GM18511 (cell line): ENCODE measurements around the gene SH3GL2.
A peak's percentile ranks its signal among the peaks of the same experiment; 100 is the strongest.

Experiments used
- ATAC-seq: cut with Tn5 transposase; IDR thresholded peaks from one replicate; pipeline ENCODE4 v1.9.1; 2021; ENCODE audit warnings: mild to moderate bottlenecking, moderate library complexity; ENCODE audit not compliant: unreplicated experiment

SH3GL2 gene

DNA sequence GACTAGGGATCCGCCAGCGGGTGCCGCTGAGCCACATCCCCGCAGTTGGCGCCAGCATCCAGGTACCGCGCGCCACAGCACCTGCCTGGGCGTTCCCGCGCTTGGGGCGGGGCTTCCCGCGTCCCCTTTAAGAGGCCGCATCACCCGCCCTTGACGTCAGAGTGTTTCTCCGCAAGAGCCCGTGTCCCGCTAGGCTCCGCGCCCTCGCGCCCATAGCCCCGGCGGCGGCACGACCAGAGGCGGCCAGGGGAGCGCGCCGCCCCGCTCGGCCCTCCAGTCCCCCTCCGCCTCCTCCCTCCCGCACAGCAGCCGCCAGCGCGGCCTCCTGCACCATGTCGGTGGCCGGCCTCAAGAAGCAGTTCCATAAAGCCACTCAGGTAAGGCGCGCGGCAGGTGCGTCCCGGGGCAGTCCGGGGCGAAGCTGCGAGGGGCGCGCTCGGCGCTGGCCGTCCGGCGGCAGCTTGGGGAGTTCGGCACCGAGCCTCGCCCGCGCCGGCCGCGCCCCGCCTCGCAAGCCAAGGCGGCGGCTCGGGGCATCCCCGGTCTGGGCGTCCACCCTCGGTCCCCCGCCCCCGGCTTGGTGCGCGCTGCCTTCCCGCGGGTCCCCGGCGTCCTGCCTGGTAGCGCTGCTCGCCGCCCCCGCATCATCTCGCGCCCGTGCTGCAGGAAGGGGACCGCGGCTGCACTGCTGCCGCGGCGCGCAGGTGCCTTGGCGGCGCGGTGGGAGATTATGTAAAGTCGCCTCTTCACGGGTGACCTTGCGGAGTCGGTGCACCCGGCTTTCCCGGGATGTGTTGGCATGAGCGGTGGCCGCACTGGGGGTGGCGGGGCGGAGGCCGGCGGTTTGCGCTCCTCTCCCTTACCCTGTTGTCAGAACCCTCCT lies at the start of gene SH3GL2:
TSS of gene SH3GL2 (plus strand) at position 156 of the 883 bp plus-strand sequence.
- peak; percentile 67 for ATAC-seq

DNA sequence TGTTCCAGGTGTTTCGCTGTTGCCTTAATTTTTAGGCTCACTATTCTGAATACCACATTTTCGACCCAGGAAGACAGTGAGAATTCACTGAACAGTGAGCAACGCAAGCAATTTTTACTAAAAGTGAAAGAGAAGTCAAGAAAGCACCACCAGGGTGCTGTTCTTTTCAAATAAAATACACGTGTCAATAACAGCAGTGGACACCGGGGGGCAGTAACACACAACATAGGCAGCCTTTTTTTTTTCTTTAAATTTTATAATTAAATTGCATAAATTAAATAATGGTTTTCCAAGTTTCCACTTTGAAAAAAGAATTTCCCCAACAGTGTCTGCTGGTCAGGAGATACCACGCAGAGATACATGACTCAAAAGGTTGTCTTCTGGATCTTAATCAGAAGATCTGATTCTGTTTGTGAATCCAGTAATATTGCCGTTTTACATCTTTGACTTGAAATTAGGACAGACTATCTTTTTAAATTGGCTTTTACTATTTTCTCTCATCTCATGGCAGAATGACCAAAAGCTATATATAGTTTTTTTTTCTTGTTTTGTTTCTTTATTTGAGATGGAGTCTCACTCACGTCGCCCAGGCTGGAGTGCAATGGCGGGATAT lies 47.1 kb upstream of the SH3GL2 start:
- peak; percentile 89 for ATAC-seq

DNA sequence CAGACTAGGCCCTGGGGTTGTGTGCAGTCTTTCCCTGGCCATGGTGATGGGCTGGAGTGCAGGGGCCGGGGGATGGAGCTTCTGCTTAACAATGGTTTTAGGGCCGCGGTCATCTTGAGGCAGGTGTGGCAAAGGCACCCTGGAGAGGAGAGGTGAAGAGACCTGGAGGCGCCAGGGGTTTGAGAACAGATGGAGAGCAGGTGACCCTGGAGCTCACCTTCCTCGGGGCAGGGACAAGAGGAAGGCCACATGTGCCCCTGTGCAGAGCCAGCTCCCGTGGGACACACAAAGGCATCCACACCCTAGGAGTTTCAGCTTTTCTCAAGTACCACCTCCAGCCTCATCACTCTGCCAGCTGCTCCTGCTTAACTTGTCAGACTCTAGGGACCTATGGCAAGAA lies 46.4 kb upstream of the SH3GL2 start:
- ATAC-seq, result no peak

DNA sequence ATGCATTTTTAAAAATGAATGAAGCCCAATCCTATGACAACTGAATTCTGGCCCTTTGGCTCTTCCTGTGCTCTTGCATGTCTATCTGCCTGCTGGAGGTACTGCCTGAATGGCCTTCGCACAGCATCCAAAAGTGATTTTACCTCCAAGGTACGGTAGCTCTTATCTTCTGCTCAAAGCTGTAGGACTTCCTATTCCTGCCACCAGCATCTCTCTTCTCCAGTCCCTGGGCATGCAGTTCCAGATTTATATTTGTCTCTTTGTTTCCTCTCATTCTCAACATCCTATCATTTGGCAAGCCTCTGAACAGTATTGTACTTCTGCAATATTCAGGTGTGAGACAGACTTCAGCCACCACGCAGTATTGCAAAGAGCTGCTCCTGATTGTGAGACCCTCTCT lies 43.7 kb upstream of the SH3GL2 start:
- no peak for ATAC-seq

DNA sequence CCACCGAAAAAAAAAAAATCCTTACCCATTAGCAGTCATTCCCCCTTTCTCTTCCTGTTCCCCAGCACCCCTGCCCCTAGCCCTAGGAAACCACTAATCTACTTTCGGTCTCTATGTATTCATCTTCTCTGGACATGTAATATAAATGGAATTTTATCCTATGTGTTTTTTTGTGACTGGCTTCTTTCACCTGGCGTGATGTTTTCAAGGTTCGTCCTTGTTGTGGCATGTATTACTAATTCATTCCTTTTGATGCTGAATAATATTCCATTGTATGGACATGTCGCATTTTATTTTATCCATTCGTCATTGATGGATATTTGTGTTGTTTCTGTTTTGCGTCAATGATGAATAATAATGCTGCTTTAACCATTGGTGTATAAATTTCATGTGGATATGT lies 42.8 kb upstream of the SH3GL2 start:
- ATAC-seq, result no peak

DNA sequence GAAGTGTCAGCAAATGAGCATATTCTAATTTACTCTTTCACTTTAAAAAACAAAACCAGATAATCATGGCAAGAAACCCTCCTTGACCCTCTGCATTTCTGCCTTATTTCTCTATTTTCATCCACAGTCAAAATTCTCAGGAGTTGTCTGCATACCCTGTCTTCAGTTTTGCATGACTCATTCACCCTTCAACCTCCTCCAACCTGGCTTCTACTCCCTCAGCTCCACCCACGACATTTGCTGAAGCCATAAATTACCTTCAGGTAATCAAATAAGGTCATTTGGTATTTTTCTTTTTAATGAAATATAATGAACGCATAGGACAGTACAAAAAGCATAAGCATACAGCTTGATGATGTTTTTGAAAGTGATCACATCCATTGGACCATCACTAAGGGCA lies 27.8 kb upstream of the SH3GL2 start:
- ATAC-seq, result no peak

DNA sequence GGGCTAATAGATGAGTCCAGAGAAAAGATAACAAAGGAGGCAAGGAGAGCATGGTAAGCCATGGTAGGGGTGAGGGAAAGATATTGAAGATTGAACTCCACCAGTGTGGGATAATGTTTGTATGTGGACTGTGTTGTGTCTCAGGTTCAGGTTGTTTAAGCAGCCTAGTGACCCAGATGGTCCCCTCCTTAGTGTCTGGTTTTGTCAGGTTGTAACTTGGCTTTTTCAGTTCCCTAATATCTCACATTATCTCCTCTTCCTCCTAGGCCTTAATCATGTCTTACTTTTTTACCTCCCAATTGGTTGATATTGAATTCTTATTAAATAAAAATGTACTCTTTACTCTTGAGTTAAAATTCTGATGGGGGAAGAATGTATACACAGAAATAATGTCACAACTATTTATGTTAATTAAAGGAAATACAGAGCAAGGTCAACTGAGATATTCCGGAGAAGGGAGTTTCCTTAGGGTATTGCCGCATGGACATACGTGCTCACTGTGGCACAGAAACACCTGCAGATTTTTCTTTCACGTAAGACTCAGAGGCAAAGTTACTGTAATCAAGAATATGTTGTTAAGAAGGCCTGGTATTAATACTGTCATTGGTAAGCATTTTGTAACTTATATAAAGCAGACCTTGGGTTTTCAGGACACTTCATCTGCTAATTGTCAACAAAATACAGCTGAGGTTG lies 23.4 kb upstream of the SH3GL2 start:
- ATAC-seq, result no peak

DNA sequence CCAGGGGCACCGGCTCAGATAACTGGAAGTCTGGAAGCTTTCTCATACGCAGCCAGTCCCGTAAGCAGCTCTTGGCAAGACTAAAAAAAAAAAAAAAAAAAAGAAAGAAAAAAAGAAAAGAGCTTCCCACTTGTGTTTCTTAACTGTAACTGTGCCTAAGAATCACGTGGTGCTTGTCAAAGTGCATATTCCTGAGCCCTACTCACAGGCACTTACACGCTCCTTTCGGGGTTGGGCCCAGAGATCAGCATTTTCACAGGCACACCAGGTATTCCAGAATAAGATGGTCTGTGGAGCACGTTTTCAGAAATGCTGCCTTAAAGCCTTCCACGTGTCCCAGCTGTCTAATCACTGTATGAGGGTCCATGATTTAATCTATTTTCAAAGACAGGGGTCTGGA lies 22.6 kb upstream of the SH3GL2 start:
- no peak for ATAC-seq

DNA sequence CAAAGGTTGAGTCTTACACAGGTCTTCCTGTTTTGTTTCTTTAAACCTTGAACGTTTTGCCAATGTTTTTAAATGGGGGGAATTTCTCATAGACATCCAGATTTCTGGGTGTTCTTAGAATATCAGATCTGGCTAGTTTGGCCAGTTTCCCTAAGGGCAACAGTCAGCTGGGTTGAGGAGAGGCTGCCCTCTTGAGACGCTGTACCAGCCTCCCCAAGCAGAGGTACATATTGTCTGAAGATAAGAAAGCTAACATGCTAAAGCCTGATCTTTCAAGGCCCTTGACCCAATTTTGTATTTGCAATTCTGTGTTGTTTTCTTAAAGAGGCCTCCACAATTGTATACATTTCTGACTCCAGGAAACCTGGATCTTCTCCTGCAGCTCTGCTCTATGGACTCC lies 21.9 kb upstream of the SH3GL2 start:
- ATAC-seq, result no peak

DNA sequence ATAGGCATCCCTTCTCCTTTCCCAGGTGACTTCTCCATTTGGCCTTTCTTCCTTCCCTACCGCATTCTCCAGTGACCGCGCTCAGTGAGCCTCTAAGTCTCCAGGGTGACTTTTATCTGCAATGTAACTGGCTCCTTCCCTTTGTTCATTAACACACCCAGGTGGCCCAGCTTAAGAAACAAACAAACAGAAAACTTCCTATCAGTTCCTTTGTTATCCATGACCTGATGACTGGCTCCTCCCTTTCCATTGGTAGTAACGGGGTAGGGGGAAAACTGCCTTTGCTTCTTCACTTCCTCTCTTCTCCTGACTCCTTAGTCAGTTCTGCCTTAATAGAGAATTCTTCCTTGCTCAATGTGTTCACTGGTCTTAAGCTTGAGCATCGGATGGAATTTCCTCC lies 7.0 kb upstream of the SH3GL2 start:
- no peak for ATAC-seq

DNA sequence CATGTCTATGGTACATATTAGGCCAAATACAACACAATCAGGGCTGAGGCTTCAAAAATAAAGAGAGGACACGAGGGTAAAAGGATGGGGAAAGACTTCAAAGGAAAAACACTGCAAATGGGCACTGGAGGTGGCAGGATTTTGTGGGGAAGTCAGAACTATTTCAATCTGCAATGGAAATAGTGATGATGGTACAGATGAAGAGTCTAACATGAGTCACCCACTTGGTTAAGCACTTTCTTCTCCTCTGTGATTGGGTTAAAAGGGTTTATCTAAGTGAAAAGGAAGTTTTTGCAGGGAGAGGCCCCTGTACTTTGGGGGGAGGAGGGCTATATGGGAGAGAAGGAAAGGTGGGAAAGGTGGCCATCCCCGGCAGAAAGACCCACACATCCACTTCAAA lies 4.5 kb upstream of the SH3GL2 start:
- ATAC-seq, result no peak

DNA sequence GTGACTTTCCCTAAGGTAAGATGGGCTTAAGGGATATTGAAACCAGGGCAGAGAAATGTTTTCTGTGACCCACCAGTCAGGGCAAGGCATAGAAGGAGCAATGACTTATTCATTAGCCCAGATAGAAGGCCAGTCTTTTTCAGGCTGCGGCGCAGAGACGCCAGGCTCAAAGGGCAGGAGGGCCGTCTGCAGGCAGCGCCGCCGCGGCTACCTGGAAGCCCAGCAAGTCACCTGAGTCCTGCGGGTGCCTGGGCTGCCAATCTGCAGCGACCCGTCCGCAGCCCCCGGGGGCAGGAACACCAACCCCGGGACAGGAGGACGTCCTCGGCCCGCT lies 322 bp upstream of the SH3GL2 start:
- ATAC-seq, result no peak

DNA sequence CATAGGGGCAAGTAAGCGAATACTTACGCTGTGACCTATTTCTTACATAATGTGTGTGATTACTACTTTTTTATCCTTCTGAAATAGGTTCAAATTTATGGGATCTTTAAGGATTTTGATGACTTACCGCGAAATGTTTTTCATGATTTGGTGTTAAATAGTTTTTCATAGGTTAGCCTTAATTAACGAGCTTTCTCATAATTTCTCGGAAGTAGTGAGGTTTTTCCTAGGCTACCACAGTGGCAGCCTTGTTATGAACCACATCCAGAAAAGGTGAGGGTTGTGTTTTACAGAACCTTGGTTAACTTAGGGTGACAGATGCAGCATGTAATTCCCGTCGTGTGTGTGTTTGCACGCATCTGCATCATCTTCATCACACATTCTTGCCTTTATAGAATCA lies 1.3 kb downstream of the SH3GL2 start:
- no peak for ATAC-seq

DNA sequence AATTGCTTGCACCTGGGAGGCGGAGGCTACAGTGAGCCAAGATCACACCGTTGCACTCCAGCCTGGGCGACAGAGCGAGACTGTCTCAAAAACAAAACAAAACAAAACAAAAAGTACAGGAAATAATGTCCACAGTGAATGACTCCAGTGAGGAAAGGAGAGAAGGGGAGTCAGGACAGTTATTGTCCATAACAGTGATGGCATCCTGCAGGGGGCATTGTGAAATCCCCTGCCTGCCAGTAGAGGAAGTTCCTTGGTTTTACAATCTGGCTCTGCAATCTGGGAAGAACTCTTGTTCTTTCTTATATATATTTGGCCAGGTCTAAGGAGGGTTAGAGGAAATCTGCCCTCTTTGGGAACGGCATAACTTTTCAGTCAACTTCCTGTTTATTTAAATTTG lies 8.2 kb downstream of the SH3GL2 start:
- no peak for ATAC-seq

DNA sequence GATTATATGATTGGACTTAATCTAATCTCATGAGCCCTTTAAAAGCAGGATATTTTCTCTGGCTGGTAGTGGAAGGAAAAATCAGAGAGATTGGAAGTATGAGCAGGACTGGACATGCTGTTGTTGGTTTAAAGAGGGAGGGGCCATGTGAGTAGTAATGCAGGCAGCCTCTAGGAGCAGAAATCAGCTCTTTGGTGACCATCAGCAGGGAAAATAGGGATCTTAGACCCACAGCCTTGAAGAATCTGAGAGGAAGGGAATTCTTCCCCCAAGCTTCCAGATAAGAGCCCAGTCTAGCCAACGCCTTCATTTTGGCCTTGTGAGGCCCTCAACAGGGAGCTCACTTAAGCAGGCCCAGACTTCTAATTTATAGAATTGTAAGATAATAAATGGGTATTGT lies 9.5 kb downstream of the SH3GL2 start:
- ATAC-seq, result no peak

DNA sequence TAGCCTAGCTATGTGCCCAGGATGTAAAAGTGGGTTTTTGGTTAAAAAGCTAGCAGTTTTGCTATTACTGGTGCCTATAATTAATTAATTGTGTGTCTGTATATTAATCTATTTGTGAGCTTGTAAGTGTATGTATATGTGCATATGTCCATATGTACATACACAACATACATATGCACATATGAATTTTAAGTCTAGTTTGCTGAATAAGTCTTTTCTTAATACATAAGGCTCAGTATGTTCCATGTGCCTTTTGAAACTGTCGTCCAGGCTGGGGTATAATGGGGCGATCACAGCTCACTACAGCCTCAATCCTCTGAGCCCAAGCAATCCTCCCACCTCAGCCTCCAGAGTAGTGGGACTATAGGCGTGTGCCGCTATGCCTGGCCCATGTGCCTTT lies 10.1 kb downstream of the SH3GL2 start:
- ATAC-seq, result no peak

DNA sequence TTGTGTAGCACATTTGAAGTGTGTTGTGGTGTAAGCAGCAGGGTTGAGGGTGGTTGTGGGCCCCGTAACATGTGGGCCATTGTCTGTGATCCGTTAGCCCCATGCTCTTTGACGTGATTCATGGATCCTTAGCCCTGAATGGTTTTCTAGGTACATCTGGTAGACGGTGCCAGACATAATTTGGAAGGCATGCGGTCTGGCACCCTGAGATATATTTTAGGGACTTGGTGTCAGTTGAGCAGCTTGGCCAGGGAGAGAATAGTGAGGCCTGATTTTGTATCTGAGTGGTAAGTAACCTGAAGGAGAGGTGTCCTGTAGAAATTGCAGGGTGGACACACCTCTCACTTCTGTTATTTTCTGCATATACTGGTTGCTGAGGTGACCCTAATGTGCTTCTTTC lies 10.9 kb downstream of the SH3GL2 start:
- ATAC-seq, result no peak

DNA sequence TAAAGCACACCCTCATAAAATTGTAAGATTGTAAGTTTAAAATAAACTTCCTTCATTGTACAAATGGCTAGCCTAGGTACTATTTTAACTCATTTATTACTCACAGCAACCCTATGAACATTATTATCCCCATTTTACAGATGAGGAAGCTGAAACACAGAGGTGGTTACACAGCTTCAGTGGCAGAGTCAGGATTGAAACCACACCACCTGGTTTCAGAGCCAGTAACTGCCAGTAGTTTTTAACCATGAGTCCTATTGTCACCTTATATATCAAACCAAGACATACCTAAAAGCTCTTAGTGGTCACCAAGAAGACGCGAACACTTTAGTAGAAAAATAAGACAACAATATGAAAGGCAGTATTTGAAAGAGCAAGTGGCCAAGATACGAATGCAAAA lies 16.1 kb downstream of the SH3GL2 start:
- ATAC-seq, result no peak

DNA sequence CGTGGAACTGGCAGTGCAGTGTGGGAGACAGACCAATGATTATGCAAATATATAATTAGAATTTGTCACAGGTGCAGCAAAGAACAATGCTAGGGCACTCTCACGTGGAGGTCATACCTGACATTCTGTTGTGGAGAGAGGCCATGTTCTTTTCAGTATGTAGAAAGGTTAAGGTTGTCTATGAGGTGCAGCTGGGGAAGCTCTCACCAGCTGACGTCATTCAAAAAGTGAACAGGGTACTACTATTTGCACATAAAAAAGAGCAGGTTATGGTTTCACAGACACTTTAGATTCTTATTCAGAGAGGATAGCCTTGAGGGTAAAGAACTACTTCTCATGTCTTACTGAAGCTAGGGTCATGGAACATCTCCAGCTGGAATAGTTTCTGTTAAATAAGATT lies 19.1 kb downstream of the SH3GL2 start:
- no peak for ATAC-seq

DNA sequence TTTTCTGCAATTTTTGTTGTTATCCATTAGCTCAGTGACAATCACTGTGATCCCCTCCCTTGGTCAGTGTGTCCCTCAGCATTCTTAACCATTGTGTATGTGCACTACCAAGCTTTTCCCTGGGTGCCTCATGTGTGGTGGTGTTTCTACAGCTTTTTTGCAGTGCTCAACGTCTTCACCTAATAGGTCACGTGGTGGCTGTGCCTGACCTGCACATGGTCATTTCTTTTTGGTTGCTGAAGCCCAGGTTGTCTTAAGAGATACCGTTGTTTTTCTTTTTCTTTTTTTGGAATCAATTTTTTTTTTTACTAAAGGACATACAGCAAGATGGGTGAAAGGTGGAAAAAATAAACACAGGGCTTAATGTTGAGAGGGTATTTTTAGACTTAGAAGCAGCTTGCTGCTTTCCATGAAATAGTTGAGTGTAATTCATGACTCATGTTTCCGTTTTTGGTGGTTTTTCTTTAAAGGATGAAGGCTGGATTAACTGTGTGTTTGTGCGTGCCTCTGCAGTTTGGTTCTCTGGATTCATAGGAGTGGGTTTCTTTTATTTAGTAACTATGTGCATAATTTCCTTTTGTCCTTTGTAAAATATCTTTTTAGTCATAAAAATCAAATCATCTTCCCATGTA lies 22.2 kb downstream of the SH3GL2 start:
- ATAC-seq, result no peak

DNA sequence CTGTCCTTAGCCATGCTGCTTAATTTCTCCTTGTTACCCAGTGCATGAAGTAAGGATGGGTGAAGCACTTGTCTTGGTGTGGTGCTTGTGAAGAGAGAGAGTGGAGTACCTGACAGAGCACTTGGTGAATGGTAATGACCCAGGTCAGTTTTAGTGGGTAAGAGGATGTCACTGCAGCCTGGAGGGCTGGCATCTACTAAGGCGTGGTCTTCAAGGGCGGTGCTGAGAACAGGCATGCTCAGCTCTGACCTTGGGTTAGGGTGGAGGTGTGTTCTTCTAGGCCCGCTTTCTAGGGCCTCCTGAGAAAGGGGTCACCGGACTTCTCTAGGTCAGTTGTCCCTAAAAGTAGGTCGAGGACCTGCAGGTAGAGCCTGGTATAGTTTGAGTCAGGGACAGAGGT lies 25.7 kb downstream of the SH3GL2 start:
- no peak for ATAC-seq
